ENCODE data around the gene PLD1. TPM values are rescaled to one million over a fixed set of nuclear protein-coding genes. Genes with fewer than 3 reads are reported as not detected.

The PLD1 gene
- total RNA-seq, 4 donors from 2014 or later = 7.0 to 17.1 (median 13.6) TPM

- no peak overlapping the region for H3K4me3 ChIP-seq
- no peaks in the 10 kb centered on the region for H3K9me3 ChIP-seq
- no peak for ATAC-seq
- H3K4me1 ChIP-seq = no peaks in the 10 kb centered on the region
- TF ChIP-seq POLR2A (IDR thresholded peaks at IDR 0.05) (no peak), EP300 (IDR thresholded peaks at IDR 0.05) (no peak), CTCF (IDR thresholded peaks at IDR 0.05) (no peak), POLR2AphosphoS5 (IDR thresholded peaks at IDR 0.05) (no peak)
- no peaks in the 10 kb centered on the region for H3K27me3 ChIP-seq
- WGBS, 2 donors (ENCODE audit: low coverage in 1 of 2) = 87 to 89% methylated on average over 1 of the region's 1 CpG
- H3K27ac ChIP-seq = no peak overlapping the region
- peaks cover 0 to 30% of the 10 kb centered on the region in 2 donors for H3K36me3 ChIP-seq
Observed at GRCh38 chr3:171615686-171616085, 194.6 kb downstream of the PLD1 start.

GRCh38 chr3:171615281-171615680 is 195.0 kb downstream of the PLD1 start:
- H3K9me3 ChIP-seq = no peaks in the 10 kb centered on the region
- H3K4me1 ChIP-seq = no peaks in the 10 kb centered on the region
- peaks cover 0 to 30% of the 10 kb centered on the region in 2 donors for H3K36me3 ChIP-seq
- no peak overlapping the region for H3K4me3 ChIP-seq
- no peak overlapping the region for H3K27ac ChIP-seq
- no peaks in the 10 kb centered on the region for H3K27me3 ChIP-seq
- TF ChIP-seq POLR2A (IDR thresholded peaks at IDR 0.05) (no peak), EP300 (IDR thresholded peaks at IDR 0.05) (no peak), POLR2AphosphoS5 (IDR thresholded peaks at IDR 0.05) (no peak), CTCF (IDR thresholded peaks at IDR 0.05) (no peak)
- ATAC-seq = no peak

GRCh38 chr3:171614318-171614921 is 195.9 kb downstream of the PLD1 start:
- Histone ChIP-seq H3K9me3 (no peaks in the 10 kb centered on the region), H3K27me3 (no peaks in the 10 kb centered on the region), H3K4me3 (no peak overlapping the region), H3K4me1 (no peaks in the 10 kb centered on the region), H3K36me3 (peaks cover 0 to 30% of the 10 kb centered on the region in 2 donors), H3K27ac (no peak overlapping the region)
- no peak for ATAC-seq
- TF ChIP-seq POLR2AphosphoS5 (IDR thresholded peaks at IDR 0.05) (no peak), CTCF (IDR thresholded peaks at IDR 0.05) (peak in 3 of 4 experiments; percentile 25 to 61 (median 37))
- 17 to 34% methylated on average over 2 to 5 of the region's 11 CpGs for WGBS, 2 donors (ENCODE audit: low coverage in 1 of 2)

- ATAC-seq = no peak
- no peaks in the 10 kb centered on the region for H3K4me1 ChIP-seq
- no peak overlapping the region for H3K27ac ChIP-seq
- TF ChIP-seq POLR2A (IDR thresholded peaks at IDR 0.05) (no peak), POLR2AphosphoS5 (IDR thresholded peaks at IDR 0.05) (no peak), EP300 (IDR thresholded peaks at IDR 0.05) (no peak), CTCF (IDR thresholded peaks at IDR 0.05) (no peak)
- no peaks in the 10 kb centered on the region for H3K27me3 ChIP-seq
- H3K9me3 ChIP-seq = no peaks in the 10 kb centered on the region
- 92 to 100% methylated on average over 1 of the region's 1 CpG for WGBS, 2 donors (ENCODE audit: low coverage in 1 of 2)
- peaks cover 0 to 40% of the 10 kb centered on the region in 2 donors for H3K36me3 ChIP-seq
- H3K4me3 ChIP-seq = no peak overlapping the region
Observed at GRCh38 chr3:171607452-171607851, 202.8 kb downstream of the PLD1 start.

- Histone ChIP-seq H3K4me1 (no peaks in the 10 kb centered on the region), H3K9me3 (no peaks in the 10 kb centered on the region), H3K27ac (no peak overlapping the region), H3K27me3 (no peaks in the 10 kb centered on the region), H3K4me3 (no peak overlapping the region), H3K36me3 (peaks cover 0 to 40% of the 10 kb centered on the region in 2 donors)
- no peak for ATAC-seq
- TF ChIP-seq CTCF (IDR thresholded peaks at IDR 0.05) = no peak
- TF ChIP-seq POLR2A (IDR thresholded peaks at IDR 0.05) = no peak
- no peak for TF ChIP-seq EP300 (IDR thresholded peaks at IDR 0.05)
- no peak for TF ChIP-seq POLR2AphosphoS5 (IDR thresholded peaks at IDR 0.05)
- 77 to 82% methylated on average over 5 to 6 of the region's 6 CpGs for WGBS, 2 donors (ENCODE audit: low coverage in 1 of 2)
Observed at GRCh38 chr3:171606151-171606751, 204.0 kb downstream of the PLD1 start.

Measured in gastroesophageal sphincter (tissue), 4 donors.